H1 (cell line): ENCODE measurements around the gene FCN2. TPM values are rescaled to one million over a fixed set of nuclear protein-coding genes. Genes with fewer than 3 reads are reported as not detected.

Experiments used
- CTCF ChIA-PET: fragments of 300-600 bp; sonication (Branson Sonifier 250); formaldehyde crosslinking; loops from one replicate; lab custom pipeline; 2021; ENCODE audit not compliant: partially characterized antibody; lab: Charles Lee
- POLR2A ChIA-PET: fragments of 300-600 bp; sonication (Branson Sonifier 250); formaldehyde crosslinking; loops from one replicate; lab custom pipeline; 2021; ENCODE audit warnings: inconsistent platforms; ENCODE audit not compliant: partially characterized antibody; lab: Charles Lee
- DNase-seq, 2 experiments: peaks; one replicate each; pipeline versions ENCODE4 v3.0.0 to v3.0.0-alpha.2; 2010 to 2022; ENCODE audit warnings: low spot score in 2 of 2, low read depth in 1 of 2, mixed read lengths in 1 of 2
- FAIRE-seq: peaks from 2 replicates; lab custom pipeline; 2011; peaks lifted over from hg19 to GRCh38; lab: Jason Lieb, UNC
- H2AFZ ChIP-seq: 2 replicates; pipeline ENCODE4 v1.8.1; 2012; ENCODE audit warnings: low read length, inconsistent platforms
- H2AK5ac ChIP-seq: 2 replicates; pipeline ENCODE4 v1.6.1; 2013; ENCODE audit warnings: low read depth, low read length
- H2BK120ac ChIP-seq: replicated peaks from 2 replicates; pipeline ENCODE3; 2013; ENCODE audit warnings: low read depth, low read length, inconsistent platforms
- H2BK12ac ChIP-seq: 2 replicates; pipeline ENCODE4 v1.6.1; 2013; ENCODE audit warnings: low read depth, low read length
- H2BK15ac ChIP-seq: 2 replicates; pipeline ENCODE4 v1.6.1; 2013; ENCODE audit warnings: low read length
- H2BK20ac ChIP-seq: 2 replicates; pipeline ENCODE4 v1.6.1; 2013; ENCODE audit warnings: low read length
- H2BK5ac ChIP-seq: 2 replicates; pipeline ENCODE4 v1.6.1; 2013; ENCODE audit warnings: low read depth, low read length
- H3K14ac ChIP-seq: 2 replicates; pipeline ENCODE4 v1.6.1; 2013; ENCODE audit warnings: inconsistent platforms; ENCODE audit not compliant: insufficient read length
- H3K18ac ChIP-seq: 2 replicates; pipeline ENCODE4 v1.6.1; 2013; ENCODE audit warnings: low read length; ENCODE audit errors: extremely low read depth
- H3K23ac ChIP-seq: 2 replicates; pipeline ENCODE4 v1.6.1; 2013; ENCODE audit warnings: inconsistent platforms; ENCODE audit not compliant: insufficient read length
- H3K23me2 ChIP-seq: 2 replicates; pipeline ENCODE4 v1.6.1; 2013; ENCODE audit warnings: low read depth, low read length
- H3K27ac ChIP-seq: 2 replicates; pipeline ENCODE4 v1.6.1; 2011; ENCODE audit warnings: low read depth, low read length, inconsistent platforms
- H3K27me3 ChIP-seq, 4 experiments: replicated peaks in 1 of 4; 1 replicate in 1 of 4; 2 replicates in 3 of 4; pipeline versions ENCODE4 v1.6.1 to v1.8.1; 2011 to 2013; ENCODE audit warnings: low read length in 3 of 4, mild to moderate bottlenecking in 3 of 4, inconsistent platforms in 2 of 4, mixed read lengths in 2 of 4, moderate library complexity in 1 of 4; ENCODE audit not compliant: control insufficient read depth in 3 of 4, insufficient read depth in 3 of 4; ENCODE audit errors: extremely low read depth in 1 of 4
- H3K36me3 ChIP-seq, 4 experiments: 2 replicates each; pipeline versions ENCODE4 v1.6.1 to v1.8.1; 2011 to 2013; ENCODE audit warnings: mild to moderate bottlenecking in 4 of 4, low read length in 3 of 4, moderate library complexity in 2 of 4, control low read depth in 1 of 4, inconsistent platforms in 1 of 4; ENCODE audit not compliant: insufficient read depth in 4 of 4, control insufficient read depth in 2 of 4
- H3K4ac ChIP-seq: replicated peaks from 2 replicates; pipeline ENCODE3; 2013; ENCODE audit warnings: low read length, low read depth, mixed read lengths, inconsistent platforms; ENCODE audit not compliant: insufficient read length
- H3K4me1 ChIP-seq, 4 experiments: replicated peaks in 1 of 4; 1 replicate in 1 of 4; 2 replicates in 3 of 4; pipeline versions ENCODE4 v1.6.1 to v1.8.1; 2011 to 2013; ENCODE audit warnings: low read length in 3 of 4, inconsistent platforms in 2 of 4, mixed read lengths in 1 of 4; ENCODE audit not compliant: insufficient read depth in 4 of 4, control insufficient read depth in 3 of 4
- H3K4me2 ChIP-seq, 2 experiments: 2 replicates each; pipeline versions ENCODE4 v1.6.1 to v1.8.1; 2011 to 2013; ENCODE audit warnings: low read depth in 2 of 2, low read length in 2 of 2, control low read depth in 1 of 2, inconsistent platforms in 1 of 2, mild to moderate bottlenecking in 1 of 2; ENCODE audit not compliant: insufficient read depth in 1 of 2
- H3K4me3 ChIP-seq, 4 experiments: fragments of 200-600, 300-600 bp in 1 of 4; sonication (generic), shearing (Covaris generic), sonication (Bioruptor Twin) in 1 of 4; 2 replicates each; pipeline versions ENCODE4 v1.5.1 to v1.8.1; 2011 to 2016; ENCODE audit warnings: low read length in 4 of 4, low read depth in 3 of 4, control low read depth in 2 of 4, inconsistent platforms in 2 of 4, mild to moderate bottlenecking in 2 of 4, mixed read lengths in 1 of 4, moderate library complexity in 1 of 4; ENCODE audit not compliant: insufficient read depth in 2 of 4; ENCODE audit errors: extremely low read depth in 1 of 4
- H3K56ac ChIP-seq: replicated peaks from 2 replicates; pipeline ENCODE3; 2013; ENCODE audit warnings: low read depth, mild to moderate bottlenecking, mixed read lengths, low read length, inconsistent platforms; ENCODE audit not compliant: insufficient read length
- H3K79me1 ChIP-seq: 2 replicates; pipeline ENCODE4 v1.6.1; 2013; ENCODE audit warnings: low read depth, low read length, control low read depth
- H3K79me2 ChIP-seq, 2 experiments: 2 replicates each; pipeline versions ENCODE4 v1.6.1 to v1.8.1; 2012 to 2013; ENCODE audit warnings: low read length in 2 of 2, mild to moderate bottlenecking in 2 of 2, inconsistent platforms in 1 of 2; ENCODE audit not compliant: insufficient read depth in 2 of 2, control insufficient read depth in 1 of 2
- H3K9ac ChIP-seq, 4 experiments: replicated peaks in 1 of 4; 1 replicate in 1 of 4; 2 replicates in 3 of 4; pipeline versions ENCODE4 v1.6.1 to v1.8.1; 2011 to 2013; ENCODE audit warnings: low read depth in 3 of 4, low read length in 3 of 4, control low read depth in 2 of 4, mild to moderate bottlenecking in 2 of 4, moderate library complexity in 2 of 4, inconsistent platforms in 1 of 4; ENCODE audit errors: extremely low read depth in 1 of 4
- H3K9me3 ChIP-seq, 2 experiments: 2 replicates each; pipeline versions ENCODE4 v1.6.1 to v1.8.1; 2012 to 2013; ENCODE audit warnings: mild to moderate bottlenecking in 2 of 2, moderate library complexity in 2 of 2, control low read depth in 1 of 2, inconsistent platforms in 1 of 2, low read depth in 1 of 2, low read length in 1 of 2, mixed read lengths in 1 of 2; ENCODE audit not compliant: insufficient read depth in 2 of 2
- H4K20me1 ChIP-seq, 2 experiments: replicated peaks in 1 of 2; 2 replicates each; pipeline versions ENCODE3 to v1.8.1; 2011 to 2013; ENCODE audit warnings: inconsistent platforms in 2 of 2, low read length in 2 of 2, mild to moderate bottlenecking in 1 of 2; ENCODE audit not compliant: insufficient read depth in 2 of 2, control insufficient read depth in 1 of 2
- H4K5ac ChIP-seq: 2 replicates; pipeline ENCODE4 v1.6.1; 2013; ENCODE audit warnings: low read length, low read depth, mixed read lengths, inconsistent platforms; ENCODE audit not compliant: insufficient read length
- H4K8ac ChIP-seq: 2 replicates; pipeline ENCODE4 v1.8.0; 2013; ENCODE audit warnings: mild to moderate bottlenecking, moderate library complexity, low read length, inconsistent platforms; ENCODE audit not compliant: insufficient read depth; ENCODE audit errors: extremely low read depth
- H4K91ac ChIP-seq: replicated peaks from 2 replicates; pipeline ENCODE3; 2013; ENCODE audit warnings: low read length, mixed read lengths, inconsistent platforms; ENCODE audit not compliant: insufficient read length
- TAF7 ChIP-seq: optimal IDR thresholded peaks from 2 replicates; pipeline ENCODE3; 2011; ENCODE audit warnings: low read depth, mild to moderate bottlenecking, inconsistent platforms, low read length, moderate library complexity, borderline replicate concordance
- ZNF274 ChIP-seq: IDR thresholded peaks from 2 replicates; pipeline ENCODE4 v1.7.0; 2012; ENCODE audit warnings: low read length, borderline replicate concordance; ENCODE audit errors: extremely low read depth
- whole genome bisulfite sequencing, 2 experiments: shearing (Covaris generic) in 1 of 2; methylation state at CpG; one replicate each; pipeline versions ENCODE4 v1.1.6 to v1.1.7; 2013 to 2015; ENCODE audit warnings: low lambda C conversion rate in 2 of 2, mixed read lengths in 2 of 2, inconsistent platforms in 1 of 2, low coverage in 1 of 2, missing lambda C conversion rate in 1 of 2; ENCODE audit not compliant: insufficient replicate concordance in 2 of 2, insufficient coverage in 1 of 2, insufficient read length in 1 of 2; ENCODE audit errors: extremely low coverage in 1 of 2, missing lambda C conversion rate in 1 of 2; 5-methylcytosine and 5-hydroxymethylcytosine counted together
- polyA plus RNA-seq, 7 experiments: library from polyadenylated mRNA; depleted of rRNA in 3 of 7; stranded (reverse) in 5 of 7; unstranded in 2 of 7; fragments of >200 nt in 5 of 7; fragments of 200-250 nt in 2 of 7; gene quantifications; 1 replicate in 5 of 7; 2 replicates in 1 of 7; 4 replicates in 1 of 7; pipeline versions ENCODE4 v1.2.1 to v1.2.3, GENCODE V29; 2011 to 2013; ENCODE audit warnings: missing spikeins in 2 of 7, mixed read lengths in 2 of 7
- total RNA-seq: library from RNA; stranded (reverse); fragmentation: NEBNext Ultra II Directional; extraction: Animal tissue kit (Norgen Biotek cat#: 25700); gene quantifications from 2 replicates; pipeline ENCODE4 v1.2.1, GENCODE V29; 2021

Gene FCN2
- total and polyA plus RNA-seq, 2 of the 8 experiments (the other 6 are each of a cell fraction or from before 2014, with no cell fraction given): not detected

DNA sequence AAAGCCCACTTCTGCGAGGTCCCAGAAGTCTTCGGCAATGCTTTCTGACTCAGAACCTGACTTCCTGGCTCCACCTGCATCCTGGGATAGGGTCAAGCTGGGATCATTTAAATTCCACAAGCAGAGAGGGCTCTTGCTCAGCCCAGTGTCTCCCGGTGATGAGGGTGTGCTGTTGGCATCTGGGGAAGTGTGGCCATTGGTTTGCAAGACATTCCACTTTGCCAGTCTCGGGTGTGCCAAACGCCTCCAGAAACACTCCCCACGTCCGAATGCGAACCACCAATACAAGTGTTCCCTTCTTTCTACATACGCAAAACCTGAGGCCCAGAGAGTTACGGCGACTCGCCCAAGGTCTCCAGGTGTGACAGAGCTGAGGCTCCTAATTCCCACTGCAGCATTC, 43.1 kb upstream of the FCN2 start:
- no peak for TF ChIP-seq TAF7
- TF ChIP-seq ZNF274: no peak
- no peak overlapping the region for H2BK5ac ChIP-seq
- H3K9ac ChIP-seq: no peak overlapping the region
- H2BK12ac ChIP-seq: no peak overlapping the region
- H2AFZ ChIP-seq: no peak overlapping the region
- H2BK15ac ChIP-seq: no peak overlapping the region
- H3K14ac ChIP-seq: no peak overlapping the region
- POLR2A ChIA-PET: no interaction called here
- H3K4me1 ChIP-seq: no peaks in the 10 kb centered on the region
- H3K9me3 ChIP-seq: no peaks in the 10 kb centered on the region
- no peak overlapping the region for H2AK5ac ChIP-seq
- no peak overlapping the region for H3K23ac ChIP-seq
- no peak overlapping the region for H3K18ac ChIP-seq
- H2BK20ac ChIP-seq: no peak overlapping the region
- H3K56ac ChIP-seq: no peak overlapping the region
- CTCF ChIA-PET: interaction anchor here (1.8 to 2.1 kb wide), 2 partner anchors 56 to 59 kb away, joined by 5 to 8 read pairs; no protein-coding TSS in a partner anchor
- H3K36me3 ChIP-seq: no peaks in the 10 kb centered on the region; a peak in 1 of 8 replicates
- no peak overlapping the region for H3K4me2 ChIP-seq
- H3K4ac ChIP-seq: no peak overlapping the region
- FAIRE-seq (no peak), DNase-seq (no peak)
- H4K5ac ChIP-seq: no peak overlapping the region
- WGBS, 2 experiments: 89% methylated on average over 12 of the region's 12 CpGs; no CpG with 5 or more reads in 1 of the 2 experiments
- H3K27ac ChIP-seq: no peak overlapping the region
- no peak overlapping the region for H2BK120ac ChIP-seq
- no peak overlapping the region for H3K4me3 ChIP-seq
- H3K79me1 ChIP-seq: no peaks in the 10 kb centered on the region
- H4K91ac ChIP-seq: no peak overlapping the region
- no peaks in the 10 kb centered on the region for H4K20me1 ChIP-seq
- H3K23me2 ChIP-seq: no peaks in the 10 kb centered on the region
- H3K79me2 ChIP-seq: no peaks in the 10 kb centered on the region
- H3K27me3 ChIP-seq: no peaks in the 10 kb centered on the region
- no peak overlapping the region for H4K8ac ChIP-seq
